ENCODE results near the gene WDR7.

WDR7 gene

DNA sequence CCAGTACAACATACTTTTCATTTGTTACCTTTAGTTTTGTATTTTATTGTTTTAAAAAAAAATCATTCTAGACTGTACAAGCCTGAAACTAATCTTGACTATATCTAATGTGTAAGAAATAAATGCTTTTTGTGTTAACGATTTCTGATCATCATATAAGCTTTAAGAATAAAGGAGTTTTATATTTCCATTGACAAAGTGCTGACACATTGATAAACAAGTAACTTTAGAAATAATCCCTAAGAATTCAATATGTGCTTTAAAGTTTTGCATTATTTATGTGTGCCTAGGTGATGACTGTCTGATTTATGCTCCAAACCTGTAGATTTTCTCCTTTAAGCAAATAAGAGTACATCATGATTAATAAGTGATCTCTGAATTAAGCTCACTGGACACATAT is 248.5 kb downstream of the WDR7 start:
- no peak for DNase-seq

DNA sequence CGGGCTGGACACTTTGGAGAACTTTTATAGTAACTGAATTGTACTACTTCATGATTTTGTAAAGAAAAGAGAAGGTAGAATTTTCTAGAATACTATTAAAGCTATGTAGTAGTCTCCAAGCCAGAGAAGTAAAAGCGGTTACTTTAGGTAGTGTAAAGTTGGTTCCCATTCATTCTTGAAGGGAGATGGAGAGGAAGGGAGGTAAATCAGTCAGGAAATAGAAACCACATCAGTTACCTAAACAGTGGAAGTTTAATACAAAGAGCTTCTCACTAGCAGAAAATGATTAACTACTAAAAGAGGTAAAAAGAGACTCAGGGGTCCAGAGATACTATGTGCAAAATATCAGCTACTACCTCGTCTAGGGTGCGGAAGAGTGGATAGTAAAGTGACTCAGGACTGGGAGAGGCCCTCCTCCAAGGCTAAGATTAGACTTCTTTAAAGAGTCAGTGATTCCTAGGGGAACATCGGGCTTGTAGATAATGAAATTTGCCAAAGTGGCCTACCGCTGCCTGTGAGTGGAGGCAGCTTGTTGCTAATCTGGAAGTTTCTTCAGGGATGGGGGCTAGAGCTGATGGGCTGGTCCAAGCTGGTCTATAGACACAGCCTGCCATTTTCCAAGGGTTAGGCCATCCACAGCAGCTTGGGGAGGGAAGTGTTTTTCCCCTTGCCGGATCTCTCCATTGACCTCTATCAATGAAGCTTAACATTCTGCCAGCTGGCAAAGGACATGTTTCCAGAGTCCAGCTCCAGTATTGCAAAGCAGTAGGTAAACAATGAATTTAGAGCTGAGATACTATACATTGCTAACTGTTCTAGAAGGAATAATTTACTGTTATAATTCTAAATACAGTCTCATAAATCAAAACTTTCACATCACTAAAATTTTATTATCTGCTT is 249.3 kb downstream of the WDR7 start:
- no peak for DNase-seq

DNA sequence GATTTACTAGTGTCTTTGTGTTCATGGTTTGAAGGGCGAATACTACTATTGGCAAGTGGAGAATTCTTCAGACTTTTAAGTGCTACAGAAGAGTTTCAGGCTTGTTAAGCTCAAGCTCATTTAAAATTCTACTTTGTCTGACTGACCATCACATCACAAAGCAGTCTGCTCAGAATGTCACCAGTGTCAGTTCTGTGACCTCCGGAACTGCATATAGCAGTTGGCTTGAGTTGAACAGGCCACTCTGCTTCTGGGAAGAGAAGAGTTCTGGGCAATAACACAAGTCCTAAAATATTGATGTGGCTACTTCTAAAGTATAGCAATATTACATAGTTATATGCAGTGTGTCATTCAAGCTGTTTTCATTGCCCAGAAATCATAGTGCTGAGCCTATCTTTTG is 250.8 kb downstream of the WDR7 start:
- no peak for DNase-seq

DNA sequence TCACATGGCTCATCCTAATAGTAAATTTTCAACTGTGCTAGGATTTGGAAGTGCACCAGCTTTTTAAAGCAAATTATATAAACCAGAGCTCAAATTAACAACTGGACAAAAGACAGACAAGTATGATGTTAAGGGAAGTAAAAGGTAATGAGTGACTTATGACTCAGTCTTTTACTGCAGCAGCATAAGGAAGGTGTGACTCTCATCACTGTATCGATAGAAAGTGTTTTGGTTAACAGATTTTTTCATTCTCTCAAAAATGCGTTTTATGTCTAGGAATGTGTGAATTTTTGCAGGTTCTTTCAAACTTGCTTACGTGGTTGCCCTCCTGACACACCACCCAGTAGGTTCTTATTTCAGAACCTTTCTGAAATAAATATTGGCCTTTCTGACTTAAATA is 251.5 kb downstream of the WDR7 start:
- no peak for DNase-seq

DNA sequence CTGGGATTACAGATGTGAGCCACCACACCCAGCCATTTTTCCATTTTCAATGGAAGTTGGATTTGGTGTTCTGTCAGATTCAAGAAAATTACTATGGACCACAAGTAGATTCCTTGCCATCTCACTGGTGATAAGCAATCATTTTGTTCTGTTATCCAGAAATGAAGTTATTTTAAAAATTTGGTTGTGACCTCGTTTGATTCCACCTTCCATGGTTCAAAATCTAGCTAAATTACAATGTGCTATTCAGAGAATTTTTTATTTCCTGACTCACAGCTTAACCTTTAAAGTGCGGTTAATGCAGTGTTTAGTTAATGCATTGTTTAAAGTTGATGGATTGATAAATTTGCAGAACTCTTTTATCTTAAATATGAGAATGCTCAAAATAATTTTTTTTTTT is 252.5 kb downstream of the WDR7 start:
- DNase-seq, result no peak

DNA sequence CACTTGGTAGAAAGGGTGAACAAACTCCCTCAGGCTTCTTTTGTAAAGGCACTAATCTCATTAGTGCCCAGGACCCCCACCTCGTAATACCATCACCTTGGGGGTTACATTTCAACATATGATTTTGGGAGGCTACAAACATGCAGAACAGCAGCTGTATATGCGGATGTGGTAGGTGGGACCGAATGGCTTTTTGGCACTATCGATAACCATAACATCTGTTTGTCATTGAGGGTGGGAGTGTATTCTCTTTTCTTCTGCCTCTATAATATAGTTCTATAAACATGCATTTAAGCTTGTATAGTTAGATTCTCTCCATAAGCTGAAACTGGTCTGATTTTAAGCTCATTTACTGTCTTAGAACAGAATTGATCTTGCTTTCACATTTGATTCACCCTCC is 256.6 kb downstream of the WDR7 start:
- no peak for DNase-seq

DNA sequence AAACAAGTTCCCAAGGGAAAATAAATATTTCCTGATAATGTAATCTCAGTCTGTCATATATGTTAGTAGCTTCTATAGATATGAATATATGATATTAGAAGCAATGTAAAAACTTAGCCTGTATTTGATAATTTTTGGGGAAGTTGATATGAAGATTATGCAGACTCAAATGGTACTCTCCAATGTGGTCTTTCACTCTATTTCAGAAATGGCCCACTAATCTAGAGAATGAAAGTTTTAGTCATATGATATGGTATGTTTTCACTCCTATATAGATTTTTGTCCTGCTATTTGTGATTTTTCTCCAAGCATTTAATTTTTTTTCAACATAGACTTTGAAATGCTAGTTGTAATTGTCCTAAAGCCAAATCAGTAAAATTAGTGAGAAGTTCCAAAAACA is 259.1 kb downstream of the WDR7 start:
- no peak for DNase-seq

DNA sequence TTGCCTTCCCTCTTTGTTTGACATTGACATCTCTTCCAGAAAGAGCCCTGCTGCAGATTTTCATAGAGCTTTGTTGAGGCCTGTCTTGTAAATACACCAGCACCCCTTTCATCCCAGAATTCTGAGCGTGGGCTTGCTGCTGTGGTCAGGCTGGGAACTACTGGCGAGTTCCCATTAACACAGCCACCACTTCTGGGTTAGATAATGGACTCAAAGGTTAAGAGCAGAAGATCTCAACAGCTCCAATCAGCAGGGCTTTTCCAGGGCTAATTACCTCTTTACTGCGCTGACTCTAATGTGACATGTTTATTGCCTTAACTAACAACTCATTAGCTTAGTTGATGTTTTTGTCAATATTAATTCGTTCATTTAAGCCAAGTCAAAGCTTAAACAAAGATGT is 259.8 kb downstream of the WDR7 start:
- no peak for DNase-seq

DNA sequence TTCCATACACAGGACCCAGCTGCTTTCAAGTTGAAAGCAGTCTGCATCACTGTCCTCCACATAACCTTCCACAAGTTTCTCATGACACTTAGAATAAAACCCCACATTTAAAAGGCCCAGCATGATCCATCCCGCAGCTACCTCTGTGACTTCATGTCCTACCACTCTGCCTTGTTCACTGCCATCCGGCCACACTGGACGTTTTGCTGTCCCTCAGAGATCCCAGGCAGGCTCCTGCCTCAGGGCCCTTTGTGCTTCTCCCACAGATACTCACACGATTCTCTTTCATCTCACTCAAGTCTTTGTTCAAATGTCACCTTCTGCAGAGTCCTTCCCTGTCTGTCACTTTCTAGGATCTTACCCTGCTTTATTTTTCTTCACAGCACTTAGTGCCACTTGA is 262.8 kb downstream of the WDR7 start:
- DNase-seq, result no peak

DNA sequence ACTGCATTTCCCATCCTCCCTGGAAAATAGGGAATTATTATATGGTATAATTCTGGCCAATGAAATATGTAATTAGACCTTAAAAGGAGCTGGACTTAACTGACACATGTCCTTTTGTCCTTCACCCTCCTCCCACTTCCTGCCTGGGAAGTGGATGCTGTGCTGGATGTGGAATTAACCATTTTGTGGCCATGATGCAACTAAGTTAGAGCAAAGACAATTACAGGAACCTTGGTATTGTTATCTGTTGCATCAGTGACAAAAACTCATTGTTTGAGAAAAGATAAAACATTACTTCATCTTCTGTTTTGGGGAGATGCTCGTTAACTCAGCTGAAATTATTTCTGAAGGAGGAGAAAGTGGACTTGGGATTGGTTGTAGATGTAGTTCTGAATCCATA is 268.0 kb downstream of the WDR7 start:
- DNase-seq, result no peak

DNA sequence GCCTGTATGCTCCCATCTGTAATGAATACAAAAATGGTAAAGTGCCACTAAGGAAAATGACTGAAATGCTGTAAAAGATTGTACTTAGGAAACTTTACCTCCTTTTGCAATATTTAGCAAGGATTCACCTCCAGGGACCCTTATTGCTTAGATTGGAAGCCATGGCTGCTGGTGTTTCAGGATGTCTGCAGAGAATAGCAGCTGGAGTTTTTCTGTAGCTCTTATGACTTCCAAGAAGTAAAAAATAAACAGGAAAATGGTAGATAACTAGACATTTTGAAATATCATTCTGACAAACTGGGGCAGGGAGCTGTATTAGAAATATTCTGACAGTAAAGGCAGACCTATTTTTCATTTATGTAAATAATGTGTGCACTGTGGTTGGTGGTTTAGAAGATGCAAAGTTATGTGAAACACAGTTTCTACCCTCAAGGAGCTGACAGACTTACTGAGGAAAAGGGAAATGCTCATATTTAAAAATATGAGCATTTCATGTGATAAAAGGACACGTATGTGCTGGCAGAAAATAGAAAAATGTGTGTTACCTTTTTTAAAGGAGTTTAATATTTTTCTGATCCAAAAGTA is 270.8 kb downstream of the WDR7 start:
- no peak for DNase-seq

DNA sequence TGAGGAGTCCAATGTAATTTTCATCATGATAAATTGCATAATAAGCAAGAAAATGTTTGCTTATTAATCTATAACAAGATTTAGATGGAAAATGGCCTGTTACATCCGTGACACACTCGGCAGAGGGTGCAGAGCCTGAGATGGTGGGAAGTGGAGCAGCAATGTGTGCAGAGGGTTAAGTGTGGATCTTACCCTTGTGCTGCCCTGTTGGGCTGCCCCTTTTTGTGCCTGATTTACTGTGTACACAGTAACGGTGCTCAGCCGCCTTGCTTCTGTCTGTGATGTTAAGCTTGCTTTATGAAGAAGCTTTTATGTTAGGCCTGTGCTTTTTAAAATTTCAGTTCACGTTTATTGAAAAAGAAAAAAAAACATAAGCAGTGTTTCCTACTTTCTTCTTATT is 275.6 kb downstream of the WDR7 start:
- DNase-seq, result no peak

DNA sequence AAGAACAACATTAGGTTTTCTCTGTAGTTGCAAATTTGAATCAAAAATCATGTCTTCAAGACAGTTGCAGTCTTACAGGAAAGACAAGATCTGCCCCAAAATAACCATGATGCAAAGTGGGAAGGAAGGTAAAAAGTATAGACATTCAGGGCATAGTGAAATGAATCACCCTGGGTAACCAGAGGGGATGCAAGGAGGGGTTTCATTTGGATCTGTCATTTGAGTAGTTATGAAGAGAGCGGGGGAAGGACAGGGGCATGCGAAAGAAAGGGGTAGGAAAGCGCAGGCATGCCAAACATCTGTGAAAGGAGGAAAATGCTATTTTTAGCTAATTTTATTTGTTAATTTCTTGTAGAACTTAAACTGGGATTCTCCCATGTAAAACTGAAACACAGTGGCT is 276.6 kb downstream of the WDR7 start:
- no peak for DNase-seq

DNA sequence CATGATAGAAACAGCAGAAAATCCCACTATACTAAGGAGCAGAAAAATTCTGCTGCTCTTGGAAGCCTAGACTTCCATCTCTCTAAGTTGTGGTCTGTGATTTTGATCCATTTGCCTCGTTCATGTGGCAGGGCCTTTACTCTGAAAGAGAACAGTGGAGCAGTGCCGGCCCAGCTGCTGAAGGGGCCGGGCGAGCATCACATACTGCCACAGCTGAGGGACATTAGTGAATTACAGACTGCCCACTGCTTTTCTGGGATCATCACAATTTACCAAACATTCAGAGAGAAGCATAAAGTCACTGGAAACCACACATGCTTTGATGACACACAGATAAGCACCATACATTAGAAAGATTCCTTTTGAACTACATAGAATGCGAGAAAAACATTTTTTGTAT is 278.7 kb downstream of the WDR7 start:
- no peak for DNase-seq

DNA sequence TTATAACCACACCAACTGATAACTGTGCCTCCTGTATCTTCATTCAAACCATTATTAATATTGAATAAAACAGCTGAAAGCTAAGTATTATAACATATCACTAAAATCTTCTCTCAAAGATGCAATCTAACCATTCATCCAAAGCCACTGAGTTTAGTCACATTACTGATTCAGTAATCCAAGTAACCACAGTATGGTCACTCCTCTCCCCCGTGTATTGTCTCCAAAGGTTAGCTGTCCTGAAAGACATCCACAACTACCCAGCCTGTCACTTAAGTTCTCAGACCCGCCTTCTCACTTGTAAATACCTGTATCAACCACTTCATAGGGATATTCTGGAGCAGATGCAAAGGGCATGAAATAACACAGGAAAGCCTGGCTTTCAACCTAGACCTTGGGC is 282.3 kb downstream of the WDR7 start:
- DNase-seq, result no peak

DNA sequence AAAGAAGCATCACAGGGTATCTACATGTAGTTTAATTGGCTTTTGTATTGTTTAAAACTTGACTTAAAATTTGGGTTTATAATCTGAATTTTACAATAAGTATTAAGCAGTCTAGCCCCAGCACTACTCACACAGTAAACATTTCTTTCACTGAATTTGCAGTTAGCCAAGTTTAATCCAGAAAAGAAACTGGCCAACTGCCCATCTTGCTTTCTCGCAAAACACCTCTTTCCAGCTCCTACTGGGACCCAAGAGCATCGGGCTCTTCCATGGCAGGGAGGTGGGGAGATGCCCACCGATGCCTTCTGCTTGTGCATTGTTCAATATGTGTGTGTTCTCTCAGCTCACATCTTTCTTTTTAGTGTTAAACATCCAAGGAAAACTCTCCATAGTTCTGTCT is 283.0 kb downstream of the WDR7 start:
- DNase-seq, result no peak

DNA sequence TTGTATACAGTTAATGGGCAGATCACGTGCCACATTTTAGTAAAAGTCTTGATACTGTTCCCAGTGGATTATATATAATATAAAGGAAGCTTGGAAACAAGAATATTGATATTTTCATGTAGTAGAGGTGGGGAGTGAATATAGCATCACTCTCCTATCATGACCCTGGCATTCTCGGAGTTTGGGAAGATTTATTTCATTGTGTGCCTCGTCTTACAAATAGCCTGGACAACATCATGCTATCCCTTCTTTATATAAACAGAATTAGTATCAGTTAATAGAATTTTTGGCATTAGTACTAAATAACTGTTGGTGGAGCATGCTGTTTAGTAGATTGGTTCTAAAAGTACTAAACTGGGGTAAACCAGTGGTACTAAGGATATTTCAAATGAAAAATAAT is 283.7 kb downstream of the WDR7 start:
- DNase-seq, result no peak

DNA sequence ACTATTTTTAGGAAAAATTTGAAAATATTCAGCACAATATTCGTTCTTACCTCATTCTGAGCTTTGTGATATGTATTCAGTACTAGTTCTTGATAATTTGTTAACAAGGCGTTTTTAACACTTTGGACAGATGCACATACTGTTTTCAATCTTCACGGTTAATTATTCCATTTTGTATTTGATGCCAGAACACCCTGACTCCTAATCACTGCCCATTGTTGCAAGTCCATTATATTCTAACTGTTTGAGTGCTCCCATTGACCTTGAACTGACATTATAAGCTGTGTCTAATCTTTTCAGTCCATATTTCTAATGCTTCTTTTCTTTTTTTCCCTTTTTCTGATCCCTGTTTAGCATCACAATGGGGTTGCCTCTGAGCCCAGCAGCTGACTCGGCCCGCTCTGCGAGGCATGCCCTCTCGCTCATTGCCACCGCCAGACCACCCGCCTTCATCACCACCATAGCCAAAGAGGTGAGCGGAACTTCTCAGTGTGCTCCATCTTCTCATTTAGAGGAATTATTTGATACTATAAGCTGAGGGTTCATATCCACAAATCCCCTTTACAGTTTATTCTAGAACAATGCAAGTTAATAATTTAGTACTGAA is 284.4 kb downstream of the WDR7 start:
- no peak for DNase-seq

DNA sequence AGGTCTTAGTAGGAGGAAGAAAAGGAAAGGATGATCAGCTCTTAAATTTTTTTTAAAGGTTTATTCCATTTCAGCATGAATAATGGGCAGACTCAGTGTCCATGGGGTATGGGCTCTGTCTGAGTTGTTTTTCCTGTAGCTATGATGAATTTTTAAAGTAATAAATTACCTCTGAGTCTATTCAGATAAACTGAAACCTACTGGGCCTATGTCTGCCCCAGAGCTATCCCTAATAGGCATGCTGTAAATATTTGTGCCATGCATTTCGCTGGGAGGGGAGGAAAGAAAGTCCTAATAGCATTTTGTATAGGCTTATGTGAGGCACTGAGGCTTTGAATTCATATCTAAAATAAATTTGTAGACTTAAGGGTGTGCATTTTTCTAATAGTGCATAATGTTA is 285.3 kb downstream of the WDR7 start:
- no peak for DNase-seq

DNA sequence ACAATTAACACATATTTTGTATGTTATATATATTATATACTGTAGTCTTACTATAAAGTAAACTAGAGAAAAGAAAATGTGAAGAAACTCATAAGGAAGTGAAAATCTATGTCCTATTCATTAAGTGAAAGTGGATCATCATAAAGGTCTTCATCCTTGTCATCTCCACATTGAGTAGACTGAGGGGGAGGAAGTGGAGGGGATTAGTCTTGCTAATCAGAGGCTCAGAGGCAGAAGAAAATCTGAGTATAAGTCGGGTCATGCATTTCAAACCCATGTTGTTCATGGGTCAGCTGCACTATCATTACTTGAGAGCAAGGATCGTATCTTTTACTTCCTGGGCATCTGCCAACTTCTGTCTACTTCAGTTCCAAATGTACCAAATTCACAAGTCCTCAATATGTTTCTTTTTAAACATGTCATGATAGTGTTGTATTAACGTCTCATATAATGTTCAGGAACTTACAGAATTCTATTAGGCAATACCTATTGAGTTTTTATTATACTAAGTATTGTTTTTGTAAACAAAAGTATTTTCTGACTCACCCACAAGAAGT is 286.8 kb downstream of the WDR7 start:
- no peak for DNase-seq

DNA sequence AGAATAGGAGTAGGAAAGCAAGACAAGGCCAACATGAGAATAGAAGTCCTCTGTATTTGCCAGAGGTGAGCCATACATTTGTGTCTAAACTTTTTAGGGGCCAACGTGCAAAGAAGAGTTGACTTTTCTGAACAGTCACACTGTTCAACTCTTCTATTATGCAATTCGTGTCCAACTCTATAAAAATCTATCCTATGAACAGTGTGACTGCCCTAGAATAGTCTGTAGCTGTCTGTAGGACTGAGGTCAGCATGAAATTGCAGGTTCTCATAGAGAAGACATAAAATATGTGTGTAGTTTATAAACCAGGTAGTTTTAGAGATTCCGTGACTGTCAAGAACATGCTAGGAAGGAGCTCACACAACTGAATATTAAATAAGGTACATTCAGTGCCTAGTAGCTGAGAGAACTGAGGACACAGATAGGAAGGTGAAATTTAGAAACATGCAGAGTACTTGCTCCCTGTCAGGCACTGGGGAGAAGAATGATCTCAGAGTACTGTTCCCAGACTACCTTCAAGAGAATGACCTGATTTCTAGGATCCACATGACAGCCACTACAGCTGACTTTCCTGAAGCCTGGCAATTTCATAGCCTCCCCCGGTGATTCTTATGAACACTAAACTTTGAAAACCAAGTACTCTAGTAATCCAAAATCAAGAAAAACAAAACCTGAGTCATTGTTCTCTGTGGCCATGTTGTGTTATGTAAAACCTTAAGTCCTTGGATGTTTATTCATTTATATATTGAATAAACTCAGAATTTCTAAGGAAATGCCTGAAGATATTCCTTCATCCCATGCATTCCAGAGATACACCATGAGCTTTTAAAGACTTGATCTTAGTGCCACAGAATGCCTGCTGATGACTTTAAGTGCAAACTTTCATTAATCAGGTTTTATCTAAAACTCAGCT is 294.3 kb downstream of the WDR7 start:
- no peak for DNase-seq

DNA sequence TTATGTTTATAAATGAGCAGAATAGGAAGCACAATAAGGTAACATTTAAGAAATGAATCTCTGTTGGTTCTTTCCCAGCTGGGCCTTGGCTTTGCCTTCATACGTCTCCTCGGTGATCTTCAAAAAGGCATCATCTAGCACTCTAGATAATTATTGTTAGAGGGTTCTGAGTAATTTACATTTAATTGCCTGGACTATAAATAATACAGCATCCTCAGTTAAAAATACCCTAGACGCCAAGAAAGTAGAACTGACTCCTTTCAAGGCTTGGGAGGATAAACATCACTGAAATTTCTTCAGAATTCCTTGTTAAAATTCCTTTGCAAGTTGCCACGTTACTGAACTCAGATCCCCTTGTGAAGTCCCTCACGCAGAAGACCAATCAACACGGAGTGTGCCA is 296.1 kb downstream of the WDR7 start:
- no peak for DNase-seq

DNA sequence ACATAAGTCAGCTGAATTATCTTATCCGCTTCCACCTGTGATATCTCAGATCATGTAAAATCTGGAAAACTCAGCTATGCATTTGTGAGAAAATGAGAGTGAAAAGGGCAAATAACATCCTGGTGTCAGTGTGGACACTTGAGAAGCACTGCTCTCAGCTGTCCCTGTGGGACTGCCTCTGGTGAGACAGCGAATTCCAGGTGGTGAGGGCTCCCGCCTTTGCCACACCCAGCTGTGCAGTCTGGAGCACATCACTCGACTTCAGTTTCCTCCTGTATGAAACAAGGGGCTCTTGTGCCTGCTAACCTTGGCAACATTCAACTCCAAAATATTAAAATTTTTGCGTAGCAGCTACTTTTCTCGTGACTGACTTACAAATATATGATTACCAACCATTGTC is 300.9 kb downstream of the WDR7 start:
- no peak for DNase-seq

Measured in SIG-M5 (cell line).